Stomach (tissue), 9 donors: ENCODE data around the gene LAG3. TPM values are rescaled to one million over a fixed set of nuclear protein-coding genes. Genes with fewer than 3 reads are reported as not detected.

ENCODE experiments used
- DNase-seq, 2 donors: peaks; one replicate each; pipeline versions ENCODE4 v3.0.0 to v3.0.0-alpha.2; 2013 to 2019
- H3K27ac ChIP-seq, 5 donors: fragments of 200-600 bp in 4 of 5; sonication (generic) in 4 of 5; one replicate each; pipeline ENCODE4 v1.5.1; 2013 to 2019; ENCODE audit warnings: mild to moderate bottlenecking in 1 of 5, moderate library complexity in 1 of 5
- H3K27me3 ChIP-seq, 3 donors: fragments of 200-600 bp; sonication (generic); one replicate each; pipeline ENCODE4 v1.5.1; 2017 to 2019; ENCODE audit warnings: mixed run types in 1 of 3
- H3K36me3 ChIP-seq, 4 donors: fragments of 200-600 bp; sonication (generic); 1 replicate in 3 of 4; 2 replicates in 1 of 4; pipeline ENCODE4 v1.5.1; 2016 to 2019
- H3K4me1 ChIP-seq, 4 donors: fragments of 200-600 bp; sonication (generic); one replicate each; pipeline ENCODE4 v1.5.1; 2016 to 2019
- H3K4me3 ChIP-seq, 4 donors: fragments of 200-600 bp; sonication (generic) in 3 of 4; one replicate each; pipeline ENCODE4 v1.5.1; 2016 to 2019; ENCODE audit warnings: mild to moderate bottlenecking in 1 of 4
- H3K9me3 ChIP-seq, 4 donors: fragments of 200-600 bp; sonication (generic); one replicate each; pipeline ENCODE4 v1.5.1; 2016 to 2019
- CTCF ChIP-seq, 7 experiments: fragments of 450-650 bp in 4 of 7; fragments of 200-600 bp in 3 of 7; sonication (generic) in 3 of 7; IDR thresholded peaks; one replicate each; pipeline ENCODE4 v1.5.1; 2016 to 2019; ENCODE audit warnings: antibody characterized with exemption in 7 of 7, control low read depth in 2 of 7, mild to moderate bottlenecking in 1 of 7
- EP300 ChIP-seq: sonication (generic); formaldehyde crosslinking; IDR thresholded peaks from one replicate; pipeline ENCODE4 v1.6.1; 2017; ENCODE audit warnings: antibody characterized with exemption
- POLR2A ChIP-seq, 4 donors: fragments of 450-650 bp; IDR thresholded peaks; one replicate each; pipeline ENCODE4 v1.6.1; 2016; ENCODE audit warnings: antibody characterized with exemption in 4 of 4, control low read depth in 2 of 4, mild to moderate bottlenecking in 1 of 4, moderate library complexity in 1 of 4
- POLR2AphosphoS5 ChIP-seq, 3 donors: sonication (generic); formaldehyde crosslinking; IDR thresholded peaks; one replicate each; pipeline ENCODE4 v1.6.1; 2016; ENCODE audit warnings: antibody characterized with exemption in 3 of 3
- WGBS, 5 donors: extraction: QIAGEN DNeasy Blood & Tissue Kit in 3 of 5; methylation state at CpG; one replicate each; pipeline versions ENCODE4 v1.1.5 to v1.1.7; 2013 to 2018; 5-methylcytosine and 5-hydroxymethylcytosine counted together
- intact Hi-C: fragments of 100-400 bp; cut with DNase I; formaldehyde crosslinking; loops from one replicate; pipeline ENCODE4 v1.15.1; 2023; ENCODE audit warnings: low total_unique reads
- polyA plus RNA-seq, 3 donors: library from polyadenylated mRNA; stranded (reverse); fragments of 200-250 nt; gene quantifications; one replicate each; pipeline ENCODE4 v1.2.3, GENCODE V29; 2013
- total RNA-seq, 5 donors: library from RNA; depleted of rRNA; stranded (reverse); fragments of >200 nt; gene quantifications; one replicate each; pipeline versions ENCODE4 v1.1.0 to v1.2.3, GENCODE V29; 2014 to 2016
- donor health status: healthy with polysubstance abuse.
- donor health status: Bipolar disorder and iron deficiency.
- donor health status: healthy.

Gene LAG3
- total and polyA plus RNA-seq, 8 donors: 0.25 to 2.3 (median 1.4) TPM; not detected in 3

GRCh38 chr12:6810758-6811157, 38.4 kb downstream of the LAG3 start:
- H3K27me3 ChIP-seq: peaks cover 0 to 11% (median 0%) of the 10 kb centered on the region in 3 donors
- intact Hi-C loops: no loop called here
- WGBS, 5 donors: 43 to 75% (median 57%) methylated on average over 1 of the region's 1 CpG

DNA sequence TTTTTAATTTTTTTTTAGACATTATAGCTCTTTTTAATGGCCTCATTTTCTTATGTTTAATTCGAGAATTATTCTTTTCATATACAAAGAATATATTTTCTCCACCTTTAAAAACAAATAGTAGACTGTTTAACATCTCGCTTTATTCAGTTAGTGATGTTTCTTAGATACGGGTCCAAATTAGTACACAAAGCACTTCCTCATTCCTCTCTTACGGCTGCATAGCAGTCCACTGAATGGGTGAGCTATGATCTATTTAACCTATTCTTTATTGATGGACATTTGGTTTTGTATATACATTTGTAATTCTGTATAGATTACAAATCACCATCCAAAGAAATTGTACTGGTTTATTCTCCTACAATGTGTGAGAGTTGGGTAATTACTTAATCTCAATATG, 41.0 kb downstream of the LAG3 start:
- H3K9me3 ChIP-seq: no peaks in the 10 kb centered on the region
- no peak overlapping the region for H3K27ac ChIP-seq
- intact Hi-C loops: no loop called here
- no peak for TF ChIP-seq POLR2A (IDR thresholded peaks at IDR 0.05)
- no peak for TF ChIP-seq EP300
- TF ChIP-seq POLR2AphosphoS5 (IDR thresholded peaks at IDR 0.05): no peak
- TF ChIP-seq CTCF (IDR thresholded peaks at IDR 0.05): no peak
- no peak overlapping the region for H3K4me3 ChIP-seq
- WGBS, 5 donors: 25 to 39% (median 34%) methylated on average over 4 of the region's 4 CpGs
- peaks cover 0 to 4% (median 0%) of the 10 kb centered on the region in 4 donors for H3K36me3 ChIP-seq
- no peaks in the 10 kb centered on the region for H3K4me1 ChIP-seq
- H3K27me3 ChIP-seq: peaks cover 0 to 11% (median 0%) of the 10 kb centered on the region in 3 donors
- DNase-seq: no peak

More at GRCh38 chr12:6810758-6811157, 38.4 kb downstream of the LAG3 start:
- no peaks in the 10 kb centered on the region for H3K9me3 ChIP-seq
- DNase-seq: no peak
- no peak overlapping the region for H3K27ac ChIP-seq
- H3K4me3 ChIP-seq: no peak overlapping the region
- no peaks in the 10 kb centered on the region for H3K4me1 ChIP-seq
- H3K36me3 ChIP-seq: peaks cover 0 to 4% (median 0%) of the 10 kb centered on the region in 4 donors
- TF ChIP-seq EP300 (no peak), CTCF (IDR thresholded peaks at IDR 0.05) (no peak), POLR2A (IDR thresholded peaks at IDR 0.05) (no peak), POLR2AphosphoS5 (IDR thresholded peaks at IDR 0.05) (no peak)

GRCh38 chr12:6816598-6816997, 44.3 kb downstream of the LAG3 start:
- H3K4me1 ChIP-seq: peaks cover 5 to 9% (median 8%) of the 10 kb centered on the region in 4 donors
- TF ChIP-seq POLR2AphosphoS5 (IDR thresholded peaks at IDR 0.05): no peak
- TF ChIP-seq POLR2A (IDR thresholded peaks at IDR 0.05): no peak
- no peak for TF ChIP-seq CTCF (IDR thresholded peaks at IDR 0.05)
- TF ChIP-seq EP300: no peak
- no peak overlapping the region for H3K27ac ChIP-seq
- DNase-seq: no peak
- no peaks in the 10 kb centered on the region for H3K9me3 ChIP-seq
- H3K4me3 ChIP-seq: no peak overlapping the region
- peaks cover 0 to 4% (median 0%) of the 10 kb centered on the region in 4 donors for H3K36me3 ChIP-seq
- peaks cover 0 to 30% (median 4%) of the 10 kb centered on the region in 3 donors for H3K27me3 ChIP-seq
- 23 to 49% (median 41%) methylated on average over 3 of the region's 3 CpGs for WGBS, 5 donors
- intact Hi-C loops: no loop called here

- Histone ChIP-seq H3K4me3 (no peak overlapping the region), H3K27me3 (peaks cover 0 to 35% (median 9%) of the 10 kb centered on the region in 3 donors), H3K27ac (no peak overlapping the region), H3K4me1 (peaks cover 10 to 14% (median 13%) of the 10 kb centered on the region in 4 donors), H3K36me3 (peaks cover 0 to 4% (median 0%) of the 10 kb centered on the region in 4 donors), H3K9me3 (no peaks in the 10 kb centered on the region)
- WGBS, 5 donors: 60 to 81% (median 69%) methylated on average over 7 to 8 of the region's 8 CpGs
- TF ChIP-seq POLR2AphosphoS5 (IDR thresholded peaks at IDR 0.05) (no peak), EP300 (no peak)
- DNase-seq: no peak
- intact Hi-C loops: no loop called here
Measured at GRCh38 chr12:6817098-6817497, 44.8 kb downstream of the LAG3 start.

DNA sequence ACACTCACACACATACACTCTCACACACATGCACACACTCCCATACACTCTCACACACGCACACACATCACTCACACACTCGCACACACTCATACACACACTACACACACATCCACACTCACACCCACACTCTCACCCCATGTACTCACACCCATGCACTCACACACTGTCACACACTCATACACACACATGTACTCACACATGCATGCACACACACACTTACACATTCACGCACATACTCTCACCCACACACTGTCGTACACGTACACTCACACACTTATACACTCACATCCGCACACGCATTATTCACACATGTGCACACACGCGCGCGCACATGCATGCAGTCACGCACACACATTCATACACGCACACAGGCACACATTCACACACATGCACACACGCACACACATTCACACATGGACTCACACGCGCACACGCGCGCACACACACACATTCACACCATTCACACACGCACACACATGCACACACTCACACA, 45.4 kb downstream of the LAG3 start:
- DNase-seq: no peak
- Histone ChIP-seq H3K36me3 (peaks cover 0 to 4% (median 0%) of the 10 kb centered on the region in 4 donors), H3K4me1 (peaks cover 14 to 20% (median 18%) of the 10 kb centered on the region in 4 donors), H3K27ac (no peak overlapping the region), H3K9me3 (no peaks in the 10 kb centered on the region), H3K27me3 (peaks cover 0 to 41% (median 14%) of the 10 kb centered on the region in 3 donors), H3K4me3 (no peak overlapping the region)
- TF ChIP-seq POLR2AphosphoS5 (IDR thresholded peaks at IDR 0.05): no peak
- no peak for TF ChIP-seq CTCF (IDR thresholded peaks at IDR 0.05)
- TF ChIP-seq EP300: no peak
- no peak for TF ChIP-seq POLR2A (IDR thresholded peaks at IDR 0.05)
- intact Hi-C loops: no loop called here
- WGBS, 5 donors: 81 to 92% (median 85%) methylated on average over 20 of the region's 20 CpGs
